BE2C (cell line): ENCODE results near the gene GPC5.

Experiments
- DNase-seq: peaks from one replicate; pipeline ENCODE4 v3.0.0-alpha.2; 2020
- H3K27me3 ChIP-seq: fragments of 250-450 bp; sonication (Bioruptor Pico); 2 replicates; pipeline ENCODE4 v1.5.1; 2020; ENCODE audit warnings: mild to moderate bottlenecking
- H3K36me3 ChIP-seq: fragments of 250-450 bp; sonication (Bioruptor Pico); 2 replicates; pipeline ENCODE4 v1.5.1; 2020; ENCODE audit warnings: mild to moderate bottlenecking
- H3K4me1 ChIP-seq: fragments of 250-450 bp; sonication (Bioruptor Pico); 2 replicates; pipeline ENCODE4 v1.5.1; 2020
- H3K4me3 ChIP-seq: 2 replicates; pipeline ENCODE4 v1.5.1; 2011; ENCODE audit warnings: low read depth, low read length
- H3K9me3 ChIP-seq: fragments of 250-450 bp; sonication (Bioruptor Pico); 2 replicates; pipeline ENCODE4 v1.5.1; 2020
- TF ChIP-seq, protein P1 (sequence below): IDR thresholded peaks from 2 replicates; pipeline ENCODE4 v1.5.1; 2012; ENCODE audit warnings: mild to moderate bottlenecking, low read depth, low read length

GPC5 gene

DNA sequence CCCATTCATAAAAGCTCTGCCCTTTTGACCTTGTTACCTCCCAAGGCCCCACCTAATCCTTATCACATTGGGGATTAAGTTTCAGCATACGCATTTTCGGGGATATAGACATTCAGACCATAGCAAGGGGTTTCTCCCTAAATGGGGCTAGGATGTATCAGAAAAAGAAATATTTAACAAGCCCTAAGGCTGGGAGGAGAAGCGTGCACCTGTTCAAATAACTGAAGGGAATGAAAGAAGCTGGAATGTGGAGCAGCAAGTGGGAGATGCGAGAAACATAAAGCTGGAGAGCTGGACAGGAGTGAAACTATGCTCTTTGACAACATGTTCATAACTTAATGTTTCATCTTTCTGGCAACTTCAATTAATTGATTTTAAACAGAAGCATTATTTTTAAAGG is 1016.4 kb downstream of the GPC5 start:
- Histone ChIP-seq H3K27me3 (no peaks in the 10 kb centered on the region), H3K4me1 (no peaks in the 10 kb centered on the region), H3K4me3 (no peak overlapping the region), H3K36me3 (no peaks in the 10 kb centered on the region), H3K9me3 (no peaks in the 10 kb centered on the region)
- DNase-seq = no peak
- TF ChIP-seq, protein P1, sequence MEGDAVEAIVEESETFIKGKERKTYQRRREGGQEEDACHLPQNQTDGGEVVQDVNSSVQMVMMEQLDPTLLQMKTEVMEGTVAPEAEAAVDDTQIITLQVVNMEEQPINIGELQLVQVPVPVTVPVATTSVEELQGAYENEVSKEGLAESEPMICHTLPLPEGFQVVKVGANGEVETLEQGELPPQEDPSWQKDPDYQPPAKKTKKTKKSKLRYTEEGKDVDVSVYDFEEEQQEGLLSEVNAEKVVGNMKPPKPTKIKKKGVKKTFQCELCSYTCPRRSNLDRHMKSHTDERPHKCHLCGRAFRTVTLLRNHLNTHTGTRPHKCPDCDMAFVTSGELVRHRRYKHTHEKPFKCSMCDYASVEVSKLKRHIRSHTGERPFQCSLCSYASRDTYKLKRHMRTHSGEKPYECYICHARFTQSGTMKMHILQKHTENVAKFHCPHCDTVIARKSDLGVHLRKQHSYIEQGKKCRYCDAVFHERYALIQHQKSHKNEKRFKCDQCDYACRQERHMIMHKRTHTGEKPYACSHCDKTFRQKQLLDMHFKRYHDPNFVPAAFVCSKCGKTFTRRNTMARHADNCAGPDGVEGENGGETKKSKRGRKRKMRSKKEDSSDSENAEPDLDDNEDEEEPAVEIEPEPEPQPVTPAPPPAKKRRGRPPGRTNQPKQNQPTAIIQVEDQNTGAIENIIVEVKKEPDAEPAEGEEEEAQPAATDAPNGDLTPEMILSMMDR = no peak

DNA sequence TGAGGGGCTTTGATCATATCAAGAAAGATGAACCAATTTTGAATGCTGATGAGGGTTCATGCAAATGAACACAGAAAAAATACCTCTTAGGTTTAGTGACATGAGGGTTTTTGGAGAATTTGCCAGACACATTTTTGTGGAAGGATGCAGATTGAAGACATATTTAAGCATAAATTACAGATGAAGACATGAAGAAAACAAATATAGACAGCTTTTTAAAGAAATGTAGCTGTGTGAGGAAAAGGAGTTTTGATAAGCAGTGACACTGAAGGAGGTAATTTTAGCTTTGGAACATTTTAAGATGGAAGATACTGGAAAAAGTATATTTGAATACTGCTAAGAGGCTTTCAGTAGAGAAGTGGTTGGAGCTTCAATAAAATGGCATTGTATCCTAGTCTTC is 1017.4 kb downstream of the GPC5 start:
- Histone ChIP-seq H3K36me3 (no peaks in the 10 kb centered on the region), H3K4me1 (no peaks in the 10 kb centered on the region), H3K27me3 (no peaks in the 10 kb centered on the region), H3K4me3 (no peak overlapping the region), H3K9me3 (no peaks in the 10 kb centered on the region)
- TF ChIP-seq, protein P1 = no peak
- DNase-seq = no peak

DNA sequence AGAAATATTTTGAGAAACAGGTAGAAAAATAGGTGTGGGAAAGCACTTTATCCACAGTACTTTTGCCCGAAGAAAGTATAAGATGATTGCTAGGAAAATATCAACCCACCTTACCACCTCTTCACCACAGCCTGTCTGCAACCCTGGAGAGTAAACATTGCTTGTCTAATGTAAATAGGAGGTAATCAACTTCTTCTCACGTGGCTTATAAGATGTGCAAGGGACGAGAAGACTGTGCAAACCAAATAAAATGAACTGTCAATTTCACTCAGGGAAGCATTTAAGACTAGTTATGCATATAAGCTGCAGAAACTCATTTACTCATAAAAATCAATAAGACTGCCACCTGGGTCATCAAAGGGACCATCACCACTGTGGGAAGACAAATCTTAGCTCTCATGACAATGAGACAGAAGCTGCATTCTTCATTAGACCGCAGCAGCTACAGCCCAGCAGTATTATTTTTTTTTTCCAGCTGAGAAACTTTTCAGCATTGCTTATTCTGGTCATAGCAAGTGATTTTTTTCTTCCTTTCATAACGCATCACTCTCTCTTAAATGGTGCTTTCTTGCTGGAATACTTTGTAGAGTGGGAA is 1020.5 kb downstream of the GPC5 start:
- DNase-seq = no peak
- Histone ChIP-seq H3K36me3 (no peaks in the 10 kb centered on the region), H3K27me3 (no peaks in the 10 kb centered on the region), H3K9me3 (no peaks in the 10 kb centered on the region), H3K4me3 (no peak overlapping the region), H3K4me1 (no peaks in the 10 kb centered on the region)
- TF ChIP-seq, protein P1 = no peak

DNA sequence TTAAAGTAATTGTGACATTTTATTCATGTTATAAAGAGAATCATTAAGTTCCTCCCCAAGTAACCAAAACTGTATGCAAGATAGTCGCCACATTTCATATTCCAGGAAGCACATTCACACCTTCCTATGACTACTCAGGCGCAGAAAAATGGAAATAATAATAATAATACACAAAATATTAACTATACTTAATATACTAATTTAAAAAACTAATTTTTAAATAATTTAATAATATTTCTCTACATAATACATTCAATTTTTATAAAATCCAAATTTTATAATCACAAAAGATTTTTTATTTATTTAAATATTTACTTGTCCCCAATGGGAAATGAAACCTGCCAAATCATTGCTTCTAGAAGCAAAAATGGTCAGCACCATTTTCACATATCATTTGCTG is 1030.8 kb downstream of the GPC5 start:
- Histone ChIP-seq H3K9me3 (no peaks in the 10 kb centered on the region), H3K4me1 (no peaks in the 10 kb centered on the region), H3K4me3 (no peak overlapping the region), H3K36me3 (no peaks in the 10 kb centered on the region), H3K27me3 (no peaks in the 10 kb centered on the region)
- TF ChIP-seq, protein P1 = no peak
- no peak for DNase-seq

DNA sequence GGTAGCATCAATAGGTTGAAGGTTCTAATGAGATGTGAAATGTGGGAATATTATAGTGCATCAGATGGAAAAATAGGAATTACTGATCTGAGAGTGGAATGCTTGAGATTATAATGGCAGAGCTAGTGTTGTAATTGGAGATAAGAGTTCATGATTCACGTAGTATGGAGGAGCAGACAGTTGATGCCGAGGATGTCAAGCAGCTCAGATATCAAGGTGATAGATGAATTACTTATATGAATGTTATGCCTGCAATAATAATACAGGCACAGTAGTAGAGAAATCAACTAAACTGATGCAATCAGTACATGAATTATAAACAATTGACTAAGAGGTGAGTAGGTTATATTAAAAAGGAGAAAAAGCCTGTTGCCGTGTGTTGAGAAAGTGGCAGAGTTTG is 1035.0 kb downstream of the GPC5 start:
- H3K4me1 ChIP-seq = no peaks in the 10 kb centered on the region
- no peak overlapping the region for H3K4me3 ChIP-seq
- no peaks in the 10 kb centered on the region for H3K9me3 ChIP-seq
- H3K27me3 ChIP-seq = no peaks in the 10 kb centered on the region
- no peaks in the 10 kb centered on the region for H3K36me3 ChIP-seq
- TF ChIP-seq, protein P1 = no peak
- DNase-seq = no peak

DNA sequence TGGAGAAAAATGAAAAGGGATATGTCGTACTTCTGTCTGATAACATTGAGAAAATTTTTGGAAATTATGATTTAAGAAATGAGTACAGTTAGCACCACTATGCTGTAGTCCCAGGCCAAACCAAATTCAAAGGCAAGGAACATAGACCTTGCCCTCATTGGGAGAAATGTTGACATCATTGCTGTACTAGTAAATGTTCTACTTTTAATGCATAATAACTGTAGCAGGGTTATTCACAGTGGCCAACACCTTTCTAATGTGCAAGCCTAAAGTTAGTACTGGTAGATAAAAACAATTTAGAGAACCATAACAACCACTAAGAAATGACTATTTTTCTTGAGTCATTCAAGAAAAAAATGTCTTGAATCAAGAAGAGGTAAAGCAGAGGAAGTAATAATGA is 1035.5 kb downstream of the GPC5 start:
- H3K4me3 ChIP-seq = no peak overlapping the region
- DNase-seq = no peak
- no peaks in the 10 kb centered on the region for H3K27me3 ChIP-seq
- H3K4me1 ChIP-seq = no peaks in the 10 kb centered on the region
- TF ChIP-seq, protein P1 = no peak
- H3K9me3 ChIP-seq = no peaks in the 10 kb centered on the region
- no peaks in the 10 kb centered on the region for H3K36me3 ChIP-seq
